VCaP (cell line): ENCODE data around the gene ATP5F1C.
"Not testable (repeated sequence)": the region's sequence is repeated elsewhere in the genome, so short reads cannot be mapped to it uniquely, and the experiment has no call there.

ENCODE experiments used
- H3K27ac ChIP-seq: fragments of 450-650 bp; 2 replicates; pipeline ENCODE4 v1.5.1; 2017
- CTCF ChIP-seq: fragments of 450-650 bp; conservative IDR thresholded peaks from 2 replicates; pipeline ENCODE4 v1.5.1; 2017; ENCODE audit warnings: mild to moderate bottlenecking, moderate library complexity

Gene ATP5F1C

GRCh38 chr10:7797582-7797981 lies 9.6 kb downstream of the ATP5F1C start:
- no peak overlapping the region for H3K27ac ChIP-seq
- TF ChIP-seq CTCF, result no peak

- no peak for TF ChIP-seq CTCF
- no peak overlapping the region for H3K27ac ChIP-seq
Measured at GRCh38 chr10:7802606-7803005, 14.6 kb downstream of the ATP5F1C start.

- TF ChIP-seq CTCF, result no peak
- H3K27ac ChIP-seq, result no peak overlapping the region
Measured at GRCh38 chr10:7804216-7804615, 16.2 kb downstream of the ATP5F1C start.

- no peak overlapping the region for H3K27ac ChIP-seq
- no peak for TF ChIP-seq CTCF
Measured at GRCh38 chr10:7804741-7805140, 16.8 kb downstream of the ATP5F1C start.

- H3K27ac ChIP-seq, result no peak overlapping the region
- TF ChIP-seq CTCF, result no peak
Measured at GRCh38 chr10:7808686-7809267, 20.8 kb downstream of the ATP5F1C start.

GRCh38 chr10:7810443-7810842 lies 22.5 kb downstream of the ATP5F1C start:
- no peak overlapping the region for H3K27ac ChIP-seq
- no peak for TF ChIP-seq CTCF

GRCh38 chr10:7811000-7811399 lies 23.0 kb downstream of the ATP5F1C start:
- H3K27ac ChIP-seq, result no peak overlapping the region
- TF ChIP-seq CTCF, result no peak

- H3K27ac ChIP-seq, result not testable (repeated sequence)
Measured at GRCh38 chr10:7811743-7812142, 23.8 kb downstream of the ATP5F1C start.
